NCI-H146 treated with DMSO at 0.1 percent for 48 hours (cell line): ENCODE data around the gene CYP8B1.

Experiments used
- DNase-seq: peaks from one replicate; lab custom pipeline; 2025; ENCODE audit not compliant: unreplicated experiment; lab: John Stamatoyannopoulos, UW

CYP8B1 gene, protein sequence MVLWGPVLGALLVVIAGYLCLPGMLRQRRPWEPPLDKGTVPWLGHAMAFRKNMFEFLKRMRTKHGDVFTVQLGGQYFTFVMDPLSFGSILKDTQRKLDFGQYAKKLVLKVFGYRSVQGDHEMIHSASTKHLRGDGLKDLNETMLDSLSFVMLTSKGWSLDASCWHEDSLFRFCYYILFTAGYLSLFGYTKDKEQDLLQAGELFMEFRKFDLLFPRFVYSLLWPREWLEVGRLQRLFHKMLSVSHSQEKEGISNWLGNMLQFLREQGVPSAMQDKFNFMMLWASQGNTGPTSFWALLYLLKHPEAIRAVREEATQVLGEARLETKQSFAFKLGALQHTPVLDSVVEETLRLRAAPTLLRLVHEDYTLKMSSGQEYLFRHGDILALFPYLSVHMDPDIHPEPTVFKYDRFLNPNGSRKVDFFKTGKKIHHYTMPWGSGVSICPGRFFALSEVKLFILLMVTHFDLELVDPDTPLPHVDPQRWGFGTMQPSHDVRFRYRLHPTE

GRCh38 chr3:42875325-42876151, at the start of gene CYP8B1:
CYP8B1 (minus strand) TSS chr3:42875879; CDS start chr3:42875816, 63 bp downstream.
- DNase-seq, result no peak

DNA sequence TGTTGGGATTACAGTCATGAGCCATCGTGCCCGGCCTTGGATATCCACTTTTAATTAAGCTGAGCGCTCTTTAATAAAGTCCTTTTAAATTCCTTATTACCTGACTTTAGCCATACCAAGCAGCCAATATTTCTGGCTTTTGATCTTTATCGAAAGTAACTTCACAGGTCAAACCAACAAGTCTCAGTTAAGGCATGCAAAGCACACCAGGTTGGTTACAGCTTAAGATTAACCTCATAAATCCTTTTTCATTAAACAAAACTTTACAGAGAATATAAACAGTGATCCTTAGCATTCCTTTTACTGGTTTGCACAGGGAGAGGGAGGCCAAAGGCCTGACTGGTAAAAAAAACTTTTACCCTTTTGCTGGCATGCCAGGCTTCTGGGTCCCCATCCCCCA, 47.9 kb upstream of the CYP8B1 start:
- DNase-seq, result no peak

- no peak for DNase-seq
These were observed 39.3 kb upstream of the CYP8B1 start for GRCh38 chr3:42914771-42915515.

DNA sequence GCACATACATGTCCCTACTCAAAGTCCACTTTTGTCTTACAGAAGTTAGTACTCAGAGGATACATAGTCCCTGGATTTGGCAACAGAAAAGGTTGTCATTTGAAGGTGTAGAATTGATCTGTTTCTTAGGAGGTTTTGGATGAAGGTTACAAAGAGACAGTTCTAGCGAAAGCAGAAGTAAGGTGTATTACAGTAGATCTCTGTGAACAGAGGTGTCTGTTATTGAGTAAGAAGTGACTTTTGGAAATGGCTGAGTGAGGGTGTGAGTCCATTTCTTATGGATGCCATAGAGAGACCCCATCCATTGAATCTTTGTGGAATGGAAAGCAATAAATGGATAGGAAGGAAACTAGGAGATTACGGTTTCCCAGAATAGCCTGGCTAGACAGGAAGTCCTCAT, 35.9 kb upstream of the CYP8B1 start:
- no peak for DNase-seq

GRCh38 chr3:42908675-42909074, 33.0 kb upstream of the CYP8B1 start:
- no peak for DNase-seq

DNA sequence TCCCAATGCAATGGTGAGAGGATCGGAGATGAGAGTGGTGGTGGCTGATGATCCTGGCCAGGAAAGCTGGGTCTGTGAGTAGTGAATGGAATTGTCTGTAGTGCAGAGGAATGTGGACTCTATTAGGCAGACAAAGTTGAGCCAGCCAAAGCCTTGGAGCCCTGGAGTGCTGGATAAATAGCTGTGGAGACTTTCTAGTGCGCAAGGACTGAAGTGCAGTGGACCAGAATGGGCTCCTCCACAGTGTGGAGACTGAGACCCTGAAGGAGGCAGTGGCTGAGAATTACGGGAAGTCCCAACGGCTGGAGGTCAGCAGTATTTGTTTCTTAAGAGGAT, 31.1 kb upstream of the CYP8B1 start:
- no peak for DNase-seq

DNA sequence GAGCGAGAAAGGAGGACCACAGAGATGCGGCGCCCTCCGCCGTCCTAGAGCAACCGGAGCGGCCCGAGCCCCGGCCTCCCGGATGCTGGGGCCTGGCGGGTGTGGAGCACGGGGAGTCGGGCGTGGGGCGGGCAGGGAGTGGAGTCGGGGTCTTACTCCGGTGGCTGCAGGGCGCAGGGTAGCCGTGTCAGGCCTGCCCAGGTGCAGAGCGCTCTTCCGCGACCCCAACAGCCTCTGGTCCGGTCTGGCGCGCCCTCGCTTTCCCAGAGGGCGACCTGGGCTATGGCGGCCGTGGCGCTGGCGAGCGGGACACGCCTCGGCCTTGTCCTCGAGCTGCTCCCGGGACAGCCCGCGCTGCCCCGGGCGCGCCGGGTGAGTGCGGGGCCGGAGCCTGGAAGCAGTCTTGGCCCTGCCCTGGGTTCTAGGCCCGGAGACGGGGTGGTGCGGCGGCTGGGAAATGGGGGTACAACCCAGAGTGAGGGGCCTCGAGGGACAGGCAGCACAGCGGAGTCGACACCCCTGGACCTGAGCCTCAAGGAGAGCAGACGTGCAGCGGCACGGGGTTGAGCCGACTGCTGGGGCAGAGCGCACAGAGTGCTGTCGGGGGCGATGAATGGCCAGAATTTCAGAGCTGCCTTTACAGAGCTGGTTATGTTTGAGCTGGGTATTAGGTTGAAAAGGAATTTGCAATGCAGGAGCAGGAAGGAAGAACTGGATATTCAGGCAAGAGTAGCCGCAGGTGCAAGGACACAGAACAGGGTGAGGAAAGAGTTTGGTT, 30.6 kb upstream of the CYP8B1 start, which contains the start of gene ZNF662:
Gene ZNF662 (plus strand): TSS at position 73 of the 778 bp plus-strand sequence. CDS start 1,973 bp downstream, outside the sequence.
- peak; percentile 2 for DNase-seq

GRCh38 chr3:42905740-42906069, 30.0 kb upstream of the CYP8B1 start:
- peak; percentile 8 for DNase-seq

DNA sequence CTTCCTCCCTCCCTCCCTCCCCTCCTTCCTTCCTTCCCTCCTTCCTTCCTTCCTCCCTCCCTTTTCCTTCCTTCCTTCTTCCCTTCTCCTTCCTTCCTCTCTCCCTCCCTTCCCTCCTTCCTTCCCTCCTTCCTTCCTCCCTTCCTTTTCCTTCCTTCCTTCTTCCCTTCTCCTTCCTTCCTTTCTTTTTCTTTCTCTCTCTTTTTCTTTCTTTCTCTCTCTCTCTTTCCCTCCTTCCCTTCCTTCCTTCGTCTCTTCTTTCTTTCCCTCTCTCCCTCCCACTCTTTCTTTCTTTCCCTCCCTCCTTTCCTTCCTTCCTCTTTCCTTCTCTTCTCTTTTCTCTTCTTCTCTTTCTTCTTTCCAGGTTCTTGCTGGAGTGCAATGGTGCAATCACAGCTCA, 28.4 kb upstream of the CYP8B1 start:
- DNase-seq, result no peak

DNA sequence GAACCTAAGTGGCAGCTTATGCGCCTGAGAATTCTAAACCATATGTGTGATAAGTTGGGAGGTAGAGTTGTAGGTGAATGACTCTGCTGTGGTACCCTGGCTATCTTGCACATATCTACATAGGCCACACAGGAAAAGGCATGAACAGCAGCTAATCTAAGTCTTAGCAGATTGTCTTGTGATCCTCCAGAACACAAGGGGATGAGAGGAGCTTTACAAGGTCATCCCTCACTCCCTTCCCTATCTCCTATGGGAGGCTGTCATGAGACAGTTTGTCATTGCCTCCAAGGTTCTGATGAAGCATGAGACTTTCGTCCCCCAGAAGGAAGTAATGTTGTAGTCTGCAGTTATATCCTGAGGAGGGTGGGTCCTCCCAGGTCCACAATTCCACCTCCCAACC, 26.6 kb upstream of the CYP8B1 start:
- no peak for DNase-seq

DNA sequence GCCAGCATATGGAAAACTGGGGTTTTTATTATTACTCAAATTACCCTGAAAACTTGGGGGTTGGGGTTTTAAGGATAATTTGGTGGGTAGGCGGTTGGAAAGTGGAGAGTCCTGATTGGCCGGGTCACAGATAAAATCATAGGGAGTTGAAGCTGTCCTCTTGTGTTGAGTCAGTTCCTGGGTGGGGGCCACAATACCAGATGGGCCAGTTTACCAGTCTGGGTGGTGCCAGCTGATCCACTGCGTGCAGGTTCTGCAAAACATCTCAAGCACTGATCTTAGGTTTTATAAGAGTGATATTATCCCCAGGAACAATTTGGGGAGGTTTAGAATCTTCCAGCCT, 25.4 kb upstream of the CYP8B1 start:
- no peak for DNase-seq

DNA sequence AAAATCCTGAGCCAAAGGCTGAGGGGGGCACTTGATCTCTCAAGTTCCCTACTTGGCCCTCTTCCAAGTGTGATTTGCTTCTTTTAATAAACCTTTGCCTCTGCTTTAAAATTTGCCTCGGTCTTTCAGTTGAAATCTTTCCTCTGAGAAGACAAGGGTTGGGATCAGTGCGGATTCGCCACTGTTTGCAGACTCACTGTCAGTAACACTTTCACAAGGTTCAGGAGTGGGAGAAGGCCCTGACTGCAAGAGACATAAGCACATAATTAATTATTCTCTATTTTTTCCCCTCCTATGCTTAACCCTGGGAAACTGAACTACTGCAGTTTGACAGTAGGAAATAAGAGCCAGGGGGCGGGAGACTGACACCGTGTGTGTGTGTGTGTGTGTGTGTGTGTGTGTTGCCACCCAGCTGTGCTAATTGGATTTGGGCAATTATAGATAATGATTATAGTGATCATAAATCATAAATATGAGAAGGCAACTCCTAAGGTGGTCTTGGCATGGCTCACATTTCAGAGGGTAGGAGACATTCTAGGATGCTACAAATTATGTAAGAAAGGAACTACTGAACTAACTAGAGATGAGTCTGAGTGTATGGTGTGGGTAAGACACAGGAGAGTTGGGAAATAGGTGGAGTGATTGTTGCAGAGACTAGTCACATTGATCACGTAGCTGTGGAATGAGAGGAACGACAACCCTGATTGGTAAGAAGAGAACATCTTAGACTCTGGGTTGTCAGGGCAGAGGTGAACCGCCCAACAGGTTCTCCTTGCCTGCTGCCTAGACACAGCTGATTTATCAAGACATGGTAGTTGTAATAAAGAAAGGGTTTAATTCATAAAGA, 24.8 kb upstream of the CYP8B1 start:
- no peak for DNase-seq

GRCh38 chr3:42898896-42899675, 23.4 kb upstream of the CYP8B1 start:
- DNase-seq, result no peak

- DNase-seq, result no peak
These were observed 19.8 kb upstream of the CYP8B1 start for GRCh38 chr3:42895580-42895868.

- no peak for DNase-seq
These were observed 19.3 kb upstream of the CYP8B1 start for GRCh38 chr3:42894698-42895579.

- no peak for DNase-seq
These were observed 17.1 kb upstream of the CYP8B1 start for GRCh38 chr3:42892807-42893206.

- no peak for DNase-seq
These were observed 16.5 kb upstream of the CYP8B1 start for GRCh38 chr3:42892169-42892568.

DNA sequence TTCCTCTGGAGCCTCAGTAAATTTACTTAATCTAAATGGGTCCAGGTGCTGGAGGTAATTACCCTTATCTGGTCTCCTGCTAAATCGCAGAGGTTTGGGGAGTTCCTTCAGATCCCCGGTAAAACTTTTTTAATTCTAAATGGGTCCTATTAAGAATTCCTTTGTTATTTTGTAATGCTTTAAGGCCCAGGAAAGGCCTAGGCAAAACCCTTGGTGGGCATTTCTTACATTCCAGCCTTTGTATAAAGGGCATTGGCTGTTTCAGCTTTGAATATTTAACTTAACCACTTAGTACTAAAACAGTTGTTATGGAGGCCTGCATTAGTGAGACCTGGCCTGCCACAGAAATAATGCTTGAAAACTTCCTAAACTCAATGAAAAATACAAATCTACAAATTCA, 15.4 kb upstream of the CYP8B1 start:
- no peak for DNase-seq
